ENCODE data around the gene C16orf95.
A peak's percentile ranks its signal among the peaks of the same experiment; 100 is the strongest.
"Not testable (repeated sequence)": the region's sequence is repeated elsewhere in the genome, so short reads cannot be mapped to it uniquely, and the experiment has no call there.

C16orf95 gene

DNA sequence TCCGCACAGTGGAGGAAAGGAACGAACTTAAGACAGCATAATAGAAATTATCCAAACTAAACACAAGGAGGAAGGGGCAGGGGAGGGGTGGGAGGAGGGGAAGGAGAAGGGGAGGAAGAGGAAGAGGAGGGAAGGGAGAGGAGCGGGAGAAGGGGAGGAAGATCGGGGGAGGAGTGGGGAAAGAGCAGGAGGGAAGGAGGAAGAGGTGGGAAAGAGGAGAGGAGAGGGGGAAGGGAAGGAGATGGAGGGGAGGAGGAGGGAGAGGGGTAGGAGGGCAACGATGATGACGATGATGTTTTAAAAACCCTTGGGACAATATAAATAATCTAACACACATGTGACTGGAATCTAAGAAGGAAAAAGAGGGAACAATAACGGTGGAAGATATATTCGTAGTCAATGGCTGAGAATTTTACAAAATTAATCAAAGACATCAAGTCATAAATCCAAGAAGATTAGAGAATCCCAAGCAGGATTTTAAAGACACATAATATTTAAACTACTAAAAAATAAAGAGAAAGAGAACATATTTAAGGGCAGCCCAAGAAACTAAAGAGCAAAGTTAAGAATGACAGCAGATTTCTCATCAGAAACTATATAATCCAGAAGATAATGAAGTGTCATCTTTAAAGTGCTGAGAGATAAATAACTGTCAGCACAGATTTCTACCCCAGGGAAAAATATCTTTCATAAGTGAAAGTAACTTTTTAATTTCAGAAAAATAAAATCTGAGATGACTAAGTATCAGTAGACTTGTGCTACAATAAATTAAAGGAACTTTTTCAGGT is 30.2 kb downstream of the C16orf95 start:
- no peak for DNase-seq (ENCODE audit: low spot score)

DNA sequence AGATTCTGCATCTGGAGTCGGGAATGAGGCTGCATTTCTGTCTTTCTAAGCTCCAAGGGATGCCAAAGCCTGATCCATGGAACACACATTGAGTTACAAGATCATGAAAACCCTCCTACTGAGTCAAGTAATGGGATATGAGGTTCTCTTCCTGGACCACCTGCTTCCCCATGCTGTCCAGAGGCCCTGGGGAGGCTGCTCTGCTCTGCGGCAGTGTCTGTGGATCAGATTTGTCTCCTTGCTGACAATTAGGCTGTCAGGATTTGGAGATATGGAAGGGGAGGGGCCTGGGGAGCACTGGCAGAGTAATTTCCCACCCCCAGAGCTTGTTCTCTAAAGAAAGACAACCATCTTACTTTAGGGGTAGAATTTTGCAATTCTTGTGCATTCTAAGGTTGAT is 33.0 kb downstream of the C16orf95 start:
- no peak for DNase-seq (ENCODE audit: low spot score)

DNA sequence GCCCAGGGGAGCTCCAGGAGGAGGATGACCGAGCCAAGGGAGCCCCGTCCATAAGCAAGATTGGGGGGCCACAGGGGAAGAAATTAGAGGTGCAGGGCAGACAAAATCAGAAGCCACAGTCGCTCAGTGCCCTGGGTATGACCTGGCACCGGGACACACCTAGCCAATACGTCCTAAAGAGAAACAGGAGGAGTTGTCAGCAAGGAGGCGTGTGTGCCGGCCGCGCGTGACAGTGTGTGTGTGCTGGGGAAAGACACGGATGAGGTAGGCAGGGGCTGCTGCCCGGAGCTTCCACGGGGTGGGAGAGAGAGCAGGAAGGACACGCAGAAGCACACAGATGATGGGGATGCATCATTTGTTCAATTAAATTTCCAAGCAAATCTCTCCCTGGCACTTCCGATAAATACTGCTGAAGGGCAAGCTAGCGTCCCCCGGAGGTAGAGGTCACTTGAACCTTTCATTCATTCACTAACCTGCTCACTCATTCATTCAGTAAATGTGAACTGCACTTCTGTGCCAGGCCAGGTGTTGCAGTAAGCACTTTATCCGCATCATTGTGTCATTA is 38.0 kb downstream of the C16orf95 start:
- no peak for DNase-seq (ENCODE audit: low spot score)

DNA sequence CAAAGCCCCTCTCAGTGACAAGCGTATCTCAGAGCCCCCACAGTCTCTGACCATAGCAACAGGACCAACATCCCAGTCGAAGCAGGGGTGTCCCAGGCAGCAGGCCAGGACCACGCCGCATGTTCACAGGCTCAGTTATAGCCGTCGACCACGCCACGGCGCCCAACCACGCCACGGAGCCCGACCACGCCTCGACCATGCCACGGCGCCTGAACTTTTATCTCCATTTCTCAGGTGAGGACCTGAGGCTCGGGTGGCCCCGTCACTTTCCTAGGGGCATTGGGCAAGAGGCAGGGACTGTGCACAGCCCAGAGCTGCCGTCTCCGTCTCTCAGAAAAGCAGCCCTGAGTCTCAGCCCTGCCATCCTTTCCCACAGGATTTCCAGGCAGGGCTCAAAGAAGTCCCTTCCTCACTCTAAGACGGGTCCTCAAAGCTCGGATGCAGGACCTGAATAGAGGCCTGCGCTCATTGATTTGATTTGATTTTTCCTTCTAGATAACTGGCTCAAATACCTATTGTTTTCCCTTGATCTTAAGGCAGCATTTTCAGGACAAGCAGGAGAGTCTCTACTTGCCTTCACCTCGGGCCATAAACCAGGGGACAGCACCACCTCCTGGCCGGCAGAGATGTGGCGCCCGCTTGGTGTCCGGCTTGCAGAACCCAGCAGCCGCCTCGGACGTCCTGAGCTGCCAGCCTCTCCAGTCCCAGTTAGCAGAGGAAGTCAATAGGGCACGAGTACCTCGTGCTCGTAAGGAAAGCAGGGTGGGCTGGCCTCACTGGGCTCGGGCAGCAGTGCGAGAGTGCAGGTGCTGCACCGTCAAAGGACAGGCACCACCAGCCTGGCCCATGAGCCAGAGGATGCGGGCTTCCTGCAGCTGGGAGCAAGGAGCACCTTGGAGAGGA is 38.8 kb downstream of the C16orf95 start:
- DNase-seq (ENCODE audit: low spot score) = peak; percentile 73

GRCh38 chr16:87276924-87277323 is 40.3 kb downstream of the C16orf95 start:
- DNase-seq (ENCODE audit: low spot score) = no peak

- no peak for DNase-seq (ENCODE audit: low spot score)
Observed at GRCh38 chr16:87276091-87276701, 41.0 kb downstream of the C16orf95 start.

DNA sequence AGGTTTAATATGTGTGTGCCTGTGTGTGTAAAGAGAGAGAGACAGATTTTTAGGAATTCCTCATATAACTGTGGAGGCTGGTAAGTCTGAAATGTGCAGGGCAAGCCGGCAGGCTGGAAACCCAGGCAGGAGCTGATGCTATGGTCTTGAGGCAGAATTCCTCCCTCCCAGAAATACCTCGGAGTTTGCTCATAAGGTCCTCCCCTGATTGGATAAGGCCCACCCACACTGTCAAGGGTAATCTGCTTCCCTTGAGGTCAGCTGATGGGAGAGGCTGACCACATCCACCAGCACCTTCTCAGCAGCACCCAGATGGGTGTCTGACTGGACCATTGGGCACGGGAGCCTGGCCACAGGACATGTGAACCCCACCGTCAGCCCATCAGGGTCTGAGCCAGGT is 42.4 kb downstream of the C16orf95 start:
- no peak for DNase-seq (ENCODE audit: low spot score)

- no peak for DNase-seq (ENCODE audit: low spot score)
Observed at GRCh38 chr16:87273471-87274030, 43.6 kb downstream of the C16orf95 start.

DNA sequence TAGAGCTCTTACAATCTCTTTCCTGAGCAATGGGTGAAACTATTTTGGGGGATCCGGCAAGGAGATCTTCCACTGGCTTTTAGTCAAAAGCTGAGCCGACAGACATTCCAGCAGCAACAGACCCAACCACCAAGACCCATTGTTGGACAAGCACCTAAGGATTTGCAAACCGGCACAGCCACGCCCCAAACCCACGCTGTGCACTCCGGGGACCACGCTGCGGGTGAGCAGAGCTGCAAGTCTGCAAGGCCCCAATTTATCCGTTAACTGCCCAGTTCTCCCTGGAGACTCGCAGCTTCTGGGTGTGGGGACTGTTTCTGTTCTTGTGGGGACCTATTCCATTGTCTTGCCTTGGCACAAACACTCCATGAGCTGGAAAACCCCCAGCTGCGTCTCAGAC is 45.9 kb downstream of the C16orf95 start:
- DNase-seq (ENCODE audit: low spot score) = no peak

DNA sequence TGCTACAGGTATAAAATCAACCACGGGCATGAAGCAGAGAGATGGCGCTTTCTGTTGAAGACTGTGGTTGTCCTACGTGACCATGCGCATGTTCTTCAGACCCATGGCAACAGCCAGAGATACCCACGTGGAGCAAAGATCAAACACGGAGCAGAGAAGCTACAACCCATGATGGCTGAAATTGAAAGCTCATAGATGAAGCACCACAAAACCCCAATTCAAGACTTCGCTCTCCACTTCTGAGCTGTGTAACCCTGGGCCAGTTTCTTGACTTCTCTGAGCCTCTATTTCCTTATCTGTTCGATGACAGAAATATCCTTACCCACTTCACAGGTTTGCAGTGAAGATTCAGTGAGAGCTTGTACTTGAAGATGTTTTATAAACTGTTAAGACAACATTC is 49.6 kb downstream of the C16orf95 start:
- no peak for DNase-seq (ENCODE audit: low spot score)

- DNase-seq (ENCODE audit: low spot score) = no peak
Observed at GRCh38 chr16:87266846-87267245, 50.3 kb downstream of the C16orf95 start.

- no peak for DNase-seq (ENCODE audit: low spot score)
Observed at GRCh38 chr16:87265261-87265660, 51.9 kb downstream of the C16orf95 start.

DNA sequence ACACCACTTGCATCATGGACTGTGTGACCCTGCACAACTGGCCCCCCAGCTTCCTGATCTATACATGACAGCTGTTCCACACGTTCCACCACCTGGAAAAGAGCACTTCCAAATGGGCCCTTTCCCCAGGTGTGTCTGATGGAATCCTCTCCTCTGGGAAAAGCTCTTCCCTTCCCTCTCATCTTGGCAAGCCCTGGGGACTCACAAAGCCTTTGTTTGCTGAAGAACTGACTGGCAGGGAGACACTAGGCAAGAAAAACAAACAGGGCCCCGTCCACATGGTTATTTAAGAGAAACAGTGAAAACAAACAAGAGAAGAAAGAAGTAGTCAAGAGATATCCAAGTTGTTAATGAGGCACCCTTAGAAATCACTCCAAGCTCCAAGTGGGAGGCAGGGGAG is 52.6 kb downstream of the C16orf95 start:
- DNase-seq (ENCODE audit: low spot score) = no peak

- no peak for DNase-seq (ENCODE audit: low spot score)
Observed at GRCh38 chr16:87263418-87264052, 53.7 kb downstream of the C16orf95 start.

DNA sequence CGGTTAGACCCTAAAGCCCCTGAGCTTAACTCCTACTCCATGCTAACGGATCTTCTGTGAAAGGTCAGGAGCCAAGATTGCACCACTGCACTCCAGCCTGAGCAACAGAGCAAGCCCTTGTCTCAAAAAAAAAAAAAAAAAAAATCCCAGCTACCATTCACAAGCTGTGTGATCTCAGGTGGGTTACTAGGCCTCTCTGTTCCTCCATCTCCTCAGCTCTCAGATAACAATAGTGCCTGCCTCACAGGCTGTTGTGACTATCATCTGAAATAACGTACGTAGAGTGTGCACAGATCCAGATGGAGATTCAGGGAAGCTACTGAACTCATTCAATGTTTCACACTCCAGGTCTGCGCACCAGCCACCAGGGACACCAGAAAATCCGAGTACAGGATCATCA is 57.8 kb downstream of the C16orf95 start:
- DNase-seq (ENCODE audit: low spot score) = no peak

DNA sequence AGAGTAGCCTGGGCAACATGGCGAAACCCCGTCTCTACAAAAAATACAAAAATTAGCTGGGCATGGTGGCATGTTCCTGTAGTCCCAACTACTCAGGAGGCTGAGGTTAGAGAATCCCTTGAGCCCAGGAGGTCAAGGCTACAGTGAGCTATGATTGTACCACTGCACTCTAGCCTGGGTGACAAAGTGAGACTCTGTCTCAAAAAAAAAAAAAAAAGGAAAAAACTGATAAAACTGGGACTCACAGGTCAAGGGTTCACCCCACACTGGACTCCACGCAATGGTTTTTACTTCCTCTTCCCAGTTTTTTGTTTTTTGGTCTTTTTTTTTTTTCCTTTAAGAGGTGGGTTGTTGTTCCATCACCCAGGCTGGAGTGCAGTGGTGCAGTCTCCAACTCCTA is 58.5 kb downstream of the C16orf95 start:
- not testable (repeated sequence) for DNase-seq (ENCODE audit: low spot score)

- DNase-seq (ENCODE audit: low spot score) = no peak
Observed at GRCh38 chr16:87255866-87256265, 61.3 kb downstream of the C16orf95 start.

DNA sequence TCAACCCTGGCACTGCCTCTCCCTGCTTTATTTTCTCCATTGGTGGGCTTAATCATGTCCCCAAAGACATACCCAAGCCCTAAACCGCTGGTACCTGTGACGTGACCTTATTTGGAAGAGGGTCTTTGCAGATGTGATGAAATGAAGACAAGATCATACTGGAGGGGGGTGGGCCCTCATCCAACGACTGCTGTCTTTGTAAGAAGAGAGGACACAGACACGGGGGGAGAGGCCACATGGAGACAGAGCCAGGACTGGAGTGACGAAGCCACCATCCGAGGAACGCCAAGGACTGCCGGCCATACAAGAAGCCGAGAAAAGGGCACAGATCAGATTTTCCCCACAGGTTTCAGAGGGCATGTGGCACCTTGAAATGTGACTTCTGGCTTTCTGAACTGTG is 62.5 kb downstream of the C16orf95 start:
- DNase-seq (ENCODE audit: low spot score) = no peak

GRCh38 chr16:87254296-87254695 is 62.9 kb downstream of the C16orf95 start:
- DNase-seq (ENCODE audit: low spot score) = no peak

GRCh38 chr16:87253536-87253935 is 63.7 kb downstream of the C16orf95 start:
- DNase-seq (ENCODE audit: low spot score) = no peak

Measured in RKO (cell line).